AG10803 (cell line): ENCODE data around the gene FOXRED2.
"Not testable (repeated sequence)": the region's sequence is repeated elsewhere in the genome, so short reads cannot be mapped to it uniquely, and the experiment has no call there.

Experiments
- DNase-seq: peaks from one replicate; pipeline ENCODE4 v3.0.0; 2010; ENCODE audit warnings: low read depth
- H3K4me3 ChIP-seq: 2 replicates; pipeline ENCODE4 v1.5.1; 2011; ENCODE audit warnings: mild to moderate bottlenecking, low read length, control low read depth
- TF ChIP-seq, protein P1 (sequence below): conservative IDR thresholded peaks from 2 replicates; pipeline ENCODE4 v1.5.1; 2011; ENCODE audit warnings: mild to moderate bottlenecking, low read length, control low read depth, inconsistent platforms

The FOXRED2 gene

DNA sequence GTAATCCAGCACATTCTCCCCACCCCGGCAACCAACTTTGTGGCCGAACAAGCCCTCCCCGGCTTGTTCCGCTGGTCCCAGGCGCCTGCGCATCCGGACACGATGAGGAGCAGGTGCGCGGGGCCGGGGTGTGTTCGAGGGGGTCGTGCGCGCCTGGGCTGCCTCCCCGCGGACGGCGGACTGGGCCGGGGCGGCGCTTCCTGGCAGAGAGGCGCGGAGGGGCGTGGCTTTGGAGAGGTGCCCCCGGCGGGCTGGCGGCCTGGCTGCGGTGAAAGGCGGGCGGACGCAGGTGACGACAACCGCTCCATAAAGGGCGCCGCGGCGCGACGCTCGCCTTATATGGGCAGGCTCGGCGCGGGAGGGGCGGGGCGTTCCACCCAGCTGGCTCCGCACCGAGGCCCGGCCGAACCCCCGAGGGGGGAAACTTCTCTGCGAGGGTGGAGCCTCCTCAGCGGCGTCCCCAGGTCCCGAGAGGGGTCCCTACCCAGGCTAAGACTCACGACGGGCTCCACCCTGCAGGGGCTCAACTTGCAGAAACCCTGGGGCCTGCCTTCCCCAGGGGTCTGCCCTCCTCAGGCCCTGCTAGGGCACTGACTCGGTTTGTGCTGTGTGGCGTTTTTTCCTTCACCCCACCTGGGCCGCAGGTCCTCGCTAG lies 51.8 kb downstream of the FOXRED2 start:
- TF ChIP-seq, protein P1, sequence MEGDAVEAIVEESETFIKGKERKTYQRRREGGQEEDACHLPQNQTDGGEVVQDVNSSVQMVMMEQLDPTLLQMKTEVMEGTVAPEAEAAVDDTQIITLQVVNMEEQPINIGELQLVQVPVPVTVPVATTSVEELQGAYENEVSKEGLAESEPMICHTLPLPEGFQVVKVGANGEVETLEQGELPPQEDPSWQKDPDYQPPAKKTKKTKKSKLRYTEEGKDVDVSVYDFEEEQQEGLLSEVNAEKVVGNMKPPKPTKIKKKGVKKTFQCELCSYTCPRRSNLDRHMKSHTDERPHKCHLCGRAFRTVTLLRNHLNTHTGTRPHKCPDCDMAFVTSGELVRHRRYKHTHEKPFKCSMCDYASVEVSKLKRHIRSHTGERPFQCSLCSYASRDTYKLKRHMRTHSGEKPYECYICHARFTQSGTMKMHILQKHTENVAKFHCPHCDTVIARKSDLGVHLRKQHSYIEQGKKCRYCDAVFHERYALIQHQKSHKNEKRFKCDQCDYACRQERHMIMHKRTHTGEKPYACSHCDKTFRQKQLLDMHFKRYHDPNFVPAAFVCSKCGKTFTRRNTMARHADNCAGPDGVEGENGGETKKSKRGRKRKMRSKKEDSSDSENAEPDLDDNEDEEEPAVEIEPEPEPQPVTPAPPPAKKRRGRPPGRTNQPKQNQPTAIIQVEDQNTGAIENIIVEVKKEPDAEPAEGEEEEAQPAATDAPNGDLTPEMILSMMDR, result no peak
- DNase-seq, result peak; percentile 83
- H3K4me3 ChIP-seq, result peak overlapping the region; percentile 60

DNA sequence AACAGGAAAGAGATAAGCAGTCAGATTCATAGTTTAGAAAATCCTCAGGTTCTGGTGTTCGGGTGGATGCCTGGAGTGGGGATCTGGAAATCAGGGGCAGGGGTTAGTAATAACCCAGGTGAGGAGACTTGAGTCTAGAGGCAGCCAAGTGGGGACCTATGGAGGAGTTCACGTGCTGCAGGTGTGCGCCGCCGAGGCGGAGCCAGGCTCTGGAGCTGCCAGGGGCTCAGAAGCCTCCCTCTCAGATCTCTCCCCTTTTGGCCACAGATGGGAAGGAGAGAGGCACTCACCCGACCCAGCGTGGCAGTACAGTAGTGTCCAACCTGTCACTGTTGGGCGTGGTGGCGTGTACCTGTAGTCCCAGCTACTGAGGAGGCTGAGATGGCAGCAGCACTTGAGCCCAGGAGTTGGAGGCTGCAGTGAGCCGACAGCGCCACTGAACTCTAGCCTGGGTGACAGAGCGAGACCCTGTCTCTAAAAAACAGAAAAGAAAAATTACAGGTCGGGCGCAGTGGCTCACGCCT lies 52.9 kb downstream of the FOXRED2 start:
- TF ChIP-seq, protein P1, result no peak
- H3K4me3 ChIP-seq, result no peak overlapping the region
- DNase-seq, result no peak

DNA sequence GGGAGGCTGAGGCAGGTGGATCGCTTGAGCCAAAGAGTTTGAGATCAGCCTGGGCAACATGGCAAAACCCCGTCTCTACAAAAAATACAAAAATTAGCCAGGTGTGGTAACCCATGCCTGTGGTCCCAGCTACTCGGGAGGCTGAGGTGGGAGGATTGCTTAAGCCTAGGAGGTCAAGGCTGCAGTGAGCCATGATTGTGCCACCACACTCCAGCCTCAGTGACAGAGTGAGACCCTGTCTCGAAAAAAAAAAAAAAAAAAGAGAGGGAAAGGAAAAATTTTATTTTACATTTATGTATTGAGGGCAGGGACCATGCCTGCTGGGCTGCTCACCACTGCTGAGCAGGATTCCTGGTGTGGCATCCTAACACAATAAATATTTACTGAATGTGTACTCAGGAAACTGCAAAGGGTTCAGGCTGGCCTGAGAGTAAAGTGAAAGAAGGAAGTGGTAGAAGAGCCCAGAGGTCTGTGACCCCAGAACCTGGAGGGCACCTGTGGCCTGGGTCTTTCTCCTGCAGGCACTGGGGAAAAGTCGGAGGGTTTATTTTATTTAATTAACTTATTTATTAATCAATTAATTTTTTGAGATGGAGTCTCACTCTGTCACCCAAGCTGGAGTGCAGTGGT lies 53.7 kb downstream of the FOXRED2 start:
- not testable (repeated sequence) for H3K4me3 ChIP-seq, DNase-seq

DNA sequence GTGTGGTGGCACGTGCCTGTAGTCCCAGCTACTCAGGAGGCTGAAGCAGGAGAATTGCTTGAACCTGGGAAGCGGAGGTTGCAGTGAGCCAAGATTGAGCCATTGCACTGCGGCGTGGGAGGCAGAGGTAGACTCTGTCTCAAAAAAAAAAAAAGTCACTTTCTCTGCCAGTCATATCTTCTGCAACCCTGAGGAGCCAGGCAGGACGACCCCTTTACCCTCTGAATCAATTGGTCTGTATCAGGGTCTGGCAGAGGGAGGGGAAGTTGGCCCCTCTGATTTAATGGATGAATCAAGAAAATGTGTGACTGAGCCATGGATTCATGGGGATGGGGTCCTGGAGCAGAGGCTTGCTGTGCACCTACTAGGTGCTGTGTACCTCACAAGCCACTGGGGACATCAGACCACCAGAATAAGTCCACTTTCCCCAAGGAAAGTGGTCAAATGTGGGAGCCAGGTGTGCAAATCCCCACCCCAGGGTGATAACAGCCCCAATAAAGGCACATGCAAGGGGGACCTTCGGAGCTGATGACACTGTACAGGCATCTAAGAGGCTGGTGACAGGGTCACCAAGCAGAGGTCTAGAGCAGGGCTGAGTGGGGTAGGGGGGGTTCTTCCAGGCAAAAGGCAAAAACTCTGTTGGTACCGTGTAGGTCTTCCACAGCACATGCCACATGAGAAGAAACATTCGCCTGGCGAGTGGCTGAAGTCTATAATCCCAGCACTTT lies 54.4 kb downstream of the FOXRED2 start:
- H3K4me3 ChIP-seq, result no peak overlapping the region
- DNase-seq, result no peak
- TF ChIP-seq, protein P1, result no peak

DNA sequence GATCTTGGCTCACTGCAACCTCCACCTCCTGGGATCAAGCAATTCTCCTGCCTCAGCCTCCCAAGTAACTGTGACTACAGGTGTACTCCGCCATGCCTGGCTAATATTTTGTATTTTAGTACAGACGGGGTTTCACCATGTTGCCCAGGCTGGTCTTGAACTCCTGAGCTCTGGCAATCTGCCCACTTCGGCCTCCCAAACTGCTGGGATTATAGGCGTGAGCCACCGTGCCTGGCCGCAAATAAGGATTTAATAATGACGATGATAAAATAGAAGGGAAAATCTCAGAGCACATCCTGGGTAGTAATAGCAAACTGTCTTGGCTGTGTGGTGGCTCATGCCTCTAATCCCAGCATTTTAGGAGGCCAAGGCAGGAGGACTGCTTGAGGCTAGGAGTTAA lies 55.9 kb downstream of the FOXRED2 start:
- not testable (repeated sequence) for DNase-seq, H3K4me3 ChIP-seq

DNA sequence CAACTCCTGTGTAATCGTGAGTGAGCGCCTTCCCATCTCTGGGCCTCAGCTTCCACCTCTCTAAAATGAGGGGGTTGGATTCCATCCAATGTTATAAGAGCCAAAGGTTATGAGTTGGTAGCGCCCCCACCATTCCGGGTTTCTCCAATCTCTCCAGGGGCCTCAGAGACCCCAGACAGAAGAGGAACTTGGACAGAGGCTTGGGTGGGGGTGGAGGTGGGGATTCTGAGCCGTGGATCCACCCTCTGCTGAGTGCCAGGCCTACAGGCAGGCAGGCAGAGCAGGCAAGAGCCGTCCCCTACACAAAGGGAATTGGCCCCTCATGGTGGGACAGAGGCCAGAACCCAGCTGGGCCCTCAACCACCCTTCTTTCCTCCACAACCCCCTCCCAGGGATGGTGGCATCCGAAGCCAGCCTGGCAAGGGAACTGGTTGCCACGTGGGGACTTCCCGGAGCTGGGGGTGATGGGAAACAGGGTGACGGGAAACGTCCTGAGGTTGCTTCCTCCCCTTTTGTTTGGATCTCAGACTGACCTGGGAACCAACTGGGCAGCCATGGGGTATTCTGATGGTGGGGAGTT lies 57.2 kb downstream of the FOXRED2 start:
- no peak overlapping the region for H3K4me3 ChIP-seq
- no peak for DNase-seq
- TF ChIP-seq, protein P1, result no peak

DNA sequence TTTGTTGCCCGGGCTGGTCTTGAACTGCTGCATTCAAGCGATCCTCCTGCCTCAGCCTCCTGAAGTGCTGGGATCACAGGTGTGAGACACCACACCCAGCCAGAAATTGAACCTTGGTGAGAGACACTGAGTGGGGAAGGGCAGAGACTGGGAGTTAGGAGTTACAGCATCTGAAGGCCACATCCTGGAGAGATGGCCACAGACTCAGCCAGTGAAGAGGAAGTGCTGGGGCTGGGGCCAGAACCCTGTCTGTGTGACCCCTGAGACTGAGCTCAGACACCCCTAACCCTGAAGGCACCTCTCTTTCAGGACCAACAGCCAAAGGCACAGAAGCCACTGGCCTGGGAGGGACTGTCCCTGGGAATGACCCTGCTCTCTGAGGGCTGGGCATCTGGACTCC lies 59.2 kb downstream of the FOXRED2 start:
- no peak for DNase-seq
- TF ChIP-seq, protein P1, result no peak

More for the DNA sequence above, 59.2 kb downstream of the FOXRED2 start:
- no peak overlapping the region for H3K4me3 ChIP-seq
